Inflammatory macrophage treated with lipopolysaccharide for 4 hours (primary cell): ENCODE data around the gene MYO18A.

Experiments
- DNase-seq: peaks from one replicate; pipeline ENCODE4 v3.0.0-alpha.2; 2020

Gene MYO18A

GRCh38 chr17:29043539-29044145, 136.6 kb downstream of the MYO18A start:
- peak; percentile 29 for DNase-seq

DNA sequence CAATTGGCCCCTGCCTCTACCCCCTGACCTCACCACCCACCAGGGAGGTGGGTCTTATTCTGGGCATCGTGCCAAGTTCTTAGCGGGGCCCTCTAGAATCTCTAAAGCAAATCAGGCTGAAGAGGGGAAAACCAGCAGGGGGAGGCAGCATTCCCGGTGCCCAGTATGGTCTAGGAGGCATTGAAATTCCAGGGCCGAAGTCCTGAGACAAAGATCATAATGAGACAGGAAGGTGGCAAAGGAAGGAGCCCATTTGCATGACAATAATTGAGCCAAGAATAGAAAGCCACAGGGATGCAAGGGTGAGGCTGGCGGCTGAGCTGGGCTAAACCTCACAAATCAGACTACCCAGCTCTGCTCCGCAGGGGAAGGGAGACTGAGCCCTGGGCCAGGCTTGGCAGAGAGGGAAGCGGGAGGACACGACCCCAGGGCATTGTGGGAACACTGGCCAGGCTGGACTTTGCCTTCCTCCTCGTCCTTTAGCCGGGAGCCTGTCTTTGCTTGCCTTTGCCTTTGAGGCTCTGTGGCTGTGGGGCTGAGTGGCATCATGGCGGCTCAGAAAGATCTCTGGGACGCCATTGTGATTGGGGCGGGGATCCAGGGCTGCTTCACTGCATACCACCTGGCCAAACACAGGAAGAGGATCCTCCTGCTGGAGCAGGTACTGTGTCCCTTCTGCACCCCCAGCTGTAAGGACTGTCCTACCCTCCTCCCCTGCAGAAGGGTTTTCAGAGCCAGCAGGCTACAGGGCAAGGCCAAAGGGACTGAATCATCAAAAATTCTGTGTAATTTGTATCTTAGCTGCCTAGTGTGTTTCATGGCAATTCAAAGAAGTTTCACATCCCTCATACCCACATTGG, 137.3 kb downstream of the MYO18A start, which contains the start of gene PIPOX:
TSS of gene PIPOX (plus strand) at position 463 of the 860 bp plus-strand sequence. CDS start at position 548, 85 bp downstream.
- DNase-seq = peak; percentile 94

DNA sequence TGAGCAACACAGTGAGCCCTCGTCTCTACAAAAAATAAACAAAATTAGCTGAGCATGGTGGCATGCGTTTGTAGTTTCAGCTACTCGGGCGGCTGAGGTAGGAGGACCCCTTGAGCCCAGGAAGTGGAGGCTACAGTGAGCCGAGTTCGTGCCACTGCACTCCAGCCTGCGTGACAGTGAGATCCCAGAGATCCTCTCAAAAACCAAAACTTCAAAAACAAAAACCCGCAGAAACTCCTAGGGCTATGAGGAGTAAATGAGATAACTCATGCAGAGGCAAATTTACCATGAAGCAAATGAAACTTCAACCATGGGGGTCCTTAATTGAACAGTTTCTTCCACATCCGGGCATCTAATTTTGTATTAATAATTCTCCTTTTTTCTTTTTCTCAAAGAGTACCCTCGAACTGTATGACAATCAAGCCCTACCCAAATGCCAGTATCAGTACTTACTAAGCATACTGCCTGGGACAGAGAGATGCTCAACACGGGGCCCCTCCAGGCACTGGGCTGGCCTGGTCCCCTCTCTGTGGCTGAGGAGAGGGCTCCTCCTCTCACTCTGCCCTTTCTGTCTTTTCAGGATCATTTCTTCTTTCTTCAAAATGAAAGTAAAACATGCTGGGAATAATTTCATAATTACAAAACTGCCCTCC, 138.0 kb downstream of the MYO18A start:
- DNase-seq = no peak

DNA sequence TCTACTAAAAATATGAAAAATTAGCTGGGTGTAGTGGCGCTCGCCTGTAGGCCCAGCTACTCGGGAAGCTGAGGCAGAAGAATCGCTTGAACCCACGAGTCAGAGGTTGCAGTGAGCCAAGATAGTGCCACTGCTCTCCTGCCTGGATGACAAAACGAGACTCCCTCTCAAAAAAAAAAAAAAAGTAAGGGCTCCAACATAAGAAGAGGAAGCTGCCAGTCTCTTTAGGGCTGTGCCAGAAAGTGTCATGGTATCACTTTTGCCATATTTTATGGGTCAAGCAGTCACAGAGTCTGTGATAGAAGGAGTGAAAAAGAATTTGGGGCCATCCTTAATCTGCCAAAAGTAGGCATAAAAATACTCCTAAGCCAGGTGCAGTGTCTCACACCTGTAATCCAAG, 138.6 kb downstream of the MYO18A start:
- DNase-seq = peak; percentile 67

DNA sequence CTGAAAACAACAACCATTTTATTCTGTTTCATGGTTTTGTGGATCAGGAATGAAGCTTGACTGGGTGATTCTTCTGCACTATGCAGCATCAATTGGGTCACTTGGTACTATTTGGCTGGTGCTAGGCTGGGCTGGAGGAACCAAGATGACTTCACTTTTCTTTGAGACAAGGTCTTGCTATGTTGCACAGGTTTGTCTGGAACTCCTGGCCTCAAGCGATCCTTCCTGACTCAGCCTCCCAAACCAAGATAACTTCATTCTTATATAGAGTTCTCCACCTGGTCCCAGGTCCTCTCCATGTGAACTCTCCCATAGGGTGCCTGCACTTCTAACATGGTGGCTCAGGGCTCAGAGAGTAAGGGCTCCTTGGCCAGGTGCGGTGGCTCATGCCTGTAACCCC, 139.1 kb downstream of the MYO18A start:
- no peak for DNase-seq

DNA sequence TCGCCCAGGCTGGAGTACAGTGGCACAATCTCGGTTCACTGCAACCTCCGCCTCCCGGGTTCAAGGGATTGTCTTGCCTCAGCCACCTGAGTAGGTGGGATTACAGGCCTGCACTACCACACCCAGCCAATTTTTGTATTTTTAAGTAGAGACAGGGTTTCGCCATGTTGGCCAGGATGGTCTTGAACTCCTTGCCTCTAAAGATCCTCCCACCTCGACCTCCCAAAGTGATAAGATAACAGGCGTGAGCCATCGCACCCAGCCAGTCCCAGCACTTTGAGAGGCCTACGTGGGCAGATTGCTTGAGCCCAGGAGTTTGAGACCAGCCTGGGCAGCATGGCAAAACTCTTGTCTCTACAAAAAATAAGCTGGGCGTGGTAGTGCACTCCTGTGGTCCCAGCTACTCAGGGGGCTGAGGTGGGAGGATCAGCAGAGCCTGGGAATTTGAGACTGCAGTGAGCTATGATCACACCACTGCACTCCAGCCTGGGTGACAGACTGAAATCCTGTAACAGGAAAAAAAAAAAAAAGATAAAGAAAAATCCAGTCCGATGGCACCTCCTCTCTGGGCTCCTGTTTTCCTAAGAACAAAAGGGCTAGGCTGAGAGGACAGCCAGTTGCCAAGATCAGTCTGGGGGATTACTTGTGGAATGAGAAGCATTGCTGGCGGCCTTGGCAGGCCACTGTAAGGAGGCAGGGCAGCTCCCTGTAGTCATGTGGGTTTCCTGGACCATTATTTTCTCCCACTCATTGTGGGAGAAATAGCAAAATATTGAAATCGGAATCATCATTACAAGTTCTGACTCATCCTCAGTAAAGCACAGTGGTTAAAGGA, 140.2 kb downstream of the MYO18A start:
- DNase-seq = peak; percentile 63

GRCh38 chr17:29038085-29038795, 142.0 kb downstream of the MYO18A start:
- DNase-seq = no peak

DNA sequence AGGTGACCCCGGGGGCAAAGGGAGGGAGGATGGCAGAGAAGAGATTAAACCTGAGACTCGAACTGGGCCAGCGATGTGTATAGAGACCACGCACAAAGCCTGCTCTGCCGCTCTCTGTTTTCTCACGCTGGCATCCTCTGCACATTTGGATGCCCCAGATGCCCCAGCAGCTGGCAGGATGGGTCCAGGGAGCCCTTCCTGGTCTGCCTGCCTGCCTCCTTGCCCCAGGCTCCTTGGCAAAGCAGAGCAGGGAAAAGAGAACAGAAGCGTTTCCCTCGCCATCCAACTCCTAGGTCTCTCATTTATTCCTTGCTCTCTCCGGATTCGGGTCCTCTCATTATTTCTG, 142.5 kb downstream of the MYO18A start:
- DNase-seq = no peak

- DNase-seq = no peak
These were observed 143.6 kb downstream of the MYO18A start for GRCh38 chr17:29036584-29036983.

GRCh38 chr17:29034510-29034909, 145.7 kb downstream of the MYO18A start:
- DNase-seq = no peak

- no peak for DNase-seq
These were observed 147.4 kb downstream of the MYO18A start for GRCh38 chr17:29032857-29033197.

GRCh38 chr17:29032013-29032856, 148.0 kb downstream of the MYO18A start:
- no peak for DNase-seq

DNA sequence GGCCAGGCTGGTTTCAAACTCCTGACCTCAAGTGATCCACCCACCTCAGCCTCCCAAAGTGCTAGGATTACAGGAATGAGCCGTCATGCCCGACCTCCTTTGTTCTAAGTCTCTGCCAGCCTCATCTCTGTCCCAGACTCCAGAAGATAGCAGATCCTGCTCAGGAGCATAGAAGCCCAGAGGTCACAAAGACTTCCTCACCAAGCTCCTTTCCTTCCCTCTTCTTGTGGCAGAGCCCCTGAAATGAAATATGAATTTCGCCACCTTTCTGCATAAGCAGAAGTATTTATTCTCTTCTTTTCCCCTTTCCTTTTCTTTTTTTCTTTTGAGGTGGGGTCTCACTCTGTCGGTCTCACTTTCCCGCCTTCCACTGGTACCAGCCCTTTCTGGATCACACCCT, 148.7 kb downstream of the MYO18A start:
- peak; percentile 45 for DNase-seq

DNA sequence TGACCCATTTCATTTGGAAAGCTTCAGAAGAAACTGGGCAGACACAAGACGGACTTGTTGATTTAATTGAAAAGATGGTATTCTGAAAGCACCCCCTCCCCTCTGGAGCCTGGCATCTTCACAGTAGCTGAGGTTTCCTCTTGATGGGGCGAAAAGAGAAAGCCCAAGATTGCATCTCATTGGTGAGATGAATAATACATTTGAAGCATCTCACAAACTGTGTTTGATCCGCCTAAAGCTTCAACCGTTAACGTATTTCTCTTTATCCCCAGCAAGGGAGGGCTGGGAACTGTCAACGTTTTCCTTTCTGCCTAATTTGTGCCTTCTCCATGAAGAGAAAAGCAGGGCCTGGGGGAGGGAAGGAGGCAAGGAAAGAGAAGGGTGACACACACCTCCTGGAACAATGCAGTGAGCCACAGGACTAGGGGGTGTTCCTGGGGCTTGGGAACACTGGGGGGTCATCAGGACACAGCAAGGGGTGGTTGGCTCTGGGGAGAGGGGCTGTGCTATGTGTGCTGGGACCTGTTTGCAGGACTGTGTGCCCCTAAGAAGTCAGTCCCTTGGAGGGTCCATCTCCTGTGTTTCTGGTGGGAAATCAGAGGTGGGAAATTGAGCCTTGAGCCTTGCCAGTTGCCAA, 155.8 kb downstream of the MYO18A start:
- DNase-seq = no peak

GRCh38 chr17:29022074-29022473, 158.1 kb downstream of the MYO18A start:
- no peak for DNase-seq

DNA sequence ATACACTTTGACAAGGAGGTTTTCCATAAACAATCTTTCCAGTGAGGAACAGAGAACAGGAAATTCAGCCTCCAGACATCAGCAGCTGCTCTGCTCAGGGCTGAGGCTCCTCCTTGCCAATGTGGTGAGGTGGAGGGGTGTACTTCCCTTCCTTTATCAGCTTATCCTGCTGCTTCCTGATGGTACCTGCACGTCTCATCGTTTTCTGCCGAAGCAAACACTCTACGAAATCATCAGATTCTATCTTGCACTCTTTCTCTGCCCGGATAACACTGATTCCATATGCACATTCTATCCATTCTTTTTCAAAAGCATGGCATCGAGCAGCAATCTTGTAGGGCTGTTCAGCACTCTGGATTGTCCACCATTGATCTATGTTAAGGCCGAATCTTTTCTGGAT, 159.0 kb downstream of the MYO18A start:
- no peak for DNase-seq
